Activated CD4-positive, alpha-beta T cell treated with anti-CD3 and anti-CD28 coated beads, Interleukin-2, amount 50 U/mL, for 48 hours (primary cell): ENCODE data around the gene COASY.
"Not testable (repeated sequence)": the region's sequence is repeated elsewhere in the genome, so short reads cannot be mapped to it uniquely, and the experiment has no call there.

Experiments used
- DNase-seq, 2 experiments: peaks; one replicate each; pipeline ENCODE4 v3.0.0-alpha.2; 2020

COASY gene

GRCh38 chr17:42535155-42536047 lies 26.5 kb upstream of the COASY start:
- no peak for DNase-seq

DNA sequence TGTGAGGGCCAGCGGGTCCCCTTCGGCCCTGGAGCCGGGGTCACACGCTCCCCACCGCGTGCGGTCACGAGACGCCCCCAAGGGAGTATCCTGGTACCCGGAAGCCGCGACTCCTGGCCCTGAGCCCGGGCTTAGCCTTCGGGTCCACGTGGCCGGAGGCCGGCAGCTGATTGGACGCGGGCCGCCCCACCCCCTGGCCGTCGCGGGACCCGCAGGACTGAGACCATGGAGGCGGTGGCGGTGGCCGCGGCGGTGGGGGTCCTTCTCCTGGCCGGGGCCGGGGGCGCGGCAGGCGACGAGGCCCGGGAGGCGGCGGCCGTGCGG lies 25.9 kb upstream of the COASY start, which contains the start of gene NAGLU:
Gene NAGLU, plus strand, starts transcription at position 194 of the 324 bp plus-strand sequence. Its CDS starts 32 bp downstream, at position 226.
- DNase-seq = peak; percentile 87 to 91

GRCh38 chr17:42536372-42537155 lies 25.4 kb upstream of the COASY start:
- DNase-seq = peak; percentile 86 to 88

DNA sequence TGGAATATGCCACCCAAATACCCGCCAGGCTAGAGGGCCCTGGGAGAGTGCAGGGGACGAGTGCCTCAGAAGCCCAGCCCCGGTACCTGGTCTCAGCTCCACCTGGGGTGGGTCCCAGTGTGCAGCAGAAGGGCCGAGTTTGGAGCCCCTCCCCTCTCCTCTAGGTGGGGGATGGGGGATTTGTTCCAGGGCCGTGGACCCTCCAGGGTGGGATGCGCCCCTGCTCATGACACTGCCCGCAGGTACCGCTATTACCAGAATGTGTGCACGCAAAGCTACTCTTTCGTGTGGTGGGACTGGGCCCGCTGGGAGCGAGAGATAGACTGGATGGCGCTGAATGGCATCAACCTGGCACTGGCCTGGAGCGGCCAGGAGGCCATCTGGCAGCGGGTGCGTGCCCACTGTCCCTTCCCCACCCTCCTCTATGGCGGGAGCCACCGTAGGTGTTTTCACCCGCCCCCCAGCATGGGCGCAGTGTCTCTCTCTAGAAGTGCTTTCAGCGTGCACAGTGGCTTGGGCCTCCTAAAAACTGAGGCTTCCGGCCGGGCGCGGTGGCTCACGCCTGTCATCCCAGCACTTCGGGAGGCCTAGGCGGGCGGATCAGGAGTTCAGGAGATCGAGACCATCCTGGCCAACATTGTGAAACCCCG lies 24.7 kb upstream of the COASY start:
- DNase-seq = no peak

DNA sequence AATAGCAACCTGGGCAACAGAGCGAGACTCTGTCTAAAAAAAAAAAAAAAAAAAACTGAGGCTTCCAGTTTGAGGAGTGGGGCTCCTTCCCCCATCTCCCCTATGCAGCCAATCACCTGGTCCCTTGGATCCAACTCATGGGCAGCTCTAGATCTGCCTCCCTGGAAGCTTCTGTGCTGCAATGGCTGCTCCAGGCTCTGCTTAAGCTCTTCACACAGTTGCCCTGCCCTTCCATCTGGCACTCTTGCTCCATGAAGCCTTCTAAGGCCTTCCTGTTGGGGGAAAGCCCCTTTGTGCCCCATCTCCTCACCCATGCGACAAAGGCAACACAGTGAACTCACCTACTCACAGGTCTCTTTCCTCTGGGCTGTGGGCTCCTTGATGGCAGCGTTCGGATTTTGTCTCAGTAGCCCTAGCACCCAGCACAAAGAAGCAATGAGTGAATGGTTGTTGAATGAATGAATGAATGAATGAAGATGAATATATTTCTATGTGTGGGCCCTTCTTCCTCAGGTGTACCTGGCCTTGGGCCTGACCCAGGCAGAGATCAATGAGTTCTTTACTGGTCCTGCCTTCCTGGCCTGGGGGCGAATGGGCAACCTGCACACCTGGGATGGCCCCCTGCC lies 24.0 kb upstream of the COASY start:
- DNase-seq = no peak

GRCh38 chr17:42538482-42538881 lies 23.5 kb upstream of the COASY start:
- DNase-seq = no peak

GRCh38 chr17:42540558-42540957 lies 21.4 kb upstream of the COASY start:
- not testable (repeated sequence) for DNase-seq

DNA sequence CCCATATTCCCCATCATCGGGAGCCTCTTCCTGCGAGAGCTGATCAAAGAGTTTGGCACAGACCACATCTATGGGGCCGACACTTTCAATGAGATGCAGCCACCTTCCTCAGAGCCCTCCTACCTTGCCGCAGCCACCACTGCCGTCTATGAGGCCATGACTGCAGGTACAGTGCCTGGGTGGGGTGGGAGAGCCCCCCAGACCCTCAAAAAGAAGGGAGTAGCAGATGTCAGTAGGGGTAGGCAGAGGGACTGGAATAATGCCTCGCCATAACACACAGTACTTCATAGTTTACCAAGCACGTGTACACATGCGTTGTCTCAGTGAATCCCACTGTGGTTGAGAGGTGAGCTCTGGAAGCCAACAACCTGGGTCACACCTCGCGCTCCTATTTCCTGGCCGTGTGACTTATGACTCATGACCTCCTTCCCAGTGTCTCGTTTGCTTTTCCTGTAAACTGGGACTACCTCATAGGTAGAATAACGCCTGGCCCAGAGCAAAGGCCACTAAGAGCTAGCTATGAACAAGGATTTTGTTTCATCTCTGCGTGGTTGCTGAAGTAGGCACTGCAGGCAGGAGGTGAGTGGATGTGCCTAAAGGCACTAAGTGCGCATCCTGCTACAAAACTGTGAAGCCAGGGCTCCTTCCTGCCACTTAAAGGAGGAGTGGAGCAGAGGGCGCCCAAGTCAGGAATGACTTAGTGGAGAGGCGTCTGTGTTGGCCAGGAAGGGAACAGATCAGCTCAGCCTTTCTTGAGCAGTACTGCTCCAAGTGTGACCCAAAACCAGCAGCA lies 20.7 kb upstream of the COASY start:
- DNase-seq = no peak

GRCh38 chr17:42543190-42544079 lies 18.5 kb upstream of the COASY start:
- no peak for DNase-seq

DNA sequence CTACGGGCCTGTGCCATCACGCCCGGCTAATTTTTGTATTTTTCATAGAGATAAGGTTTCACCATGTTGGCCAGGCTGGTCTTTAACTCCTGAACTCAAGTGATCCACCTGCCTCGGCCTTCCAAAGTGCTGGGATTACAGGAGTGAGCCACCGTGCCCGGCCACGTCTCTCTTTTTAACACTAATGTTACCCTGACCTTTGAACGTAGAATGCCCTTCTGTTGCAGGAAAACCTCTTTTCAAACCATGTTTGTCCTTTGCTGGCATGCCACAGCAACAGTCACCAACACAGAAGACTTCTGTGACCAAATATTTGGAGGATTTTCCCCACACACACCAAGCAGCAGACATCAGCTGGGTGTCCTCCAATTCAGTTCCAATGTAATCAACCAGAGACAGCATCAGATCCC lies 17.1 kb upstream of the COASY start:
- no peak for DNase-seq

DNA sequence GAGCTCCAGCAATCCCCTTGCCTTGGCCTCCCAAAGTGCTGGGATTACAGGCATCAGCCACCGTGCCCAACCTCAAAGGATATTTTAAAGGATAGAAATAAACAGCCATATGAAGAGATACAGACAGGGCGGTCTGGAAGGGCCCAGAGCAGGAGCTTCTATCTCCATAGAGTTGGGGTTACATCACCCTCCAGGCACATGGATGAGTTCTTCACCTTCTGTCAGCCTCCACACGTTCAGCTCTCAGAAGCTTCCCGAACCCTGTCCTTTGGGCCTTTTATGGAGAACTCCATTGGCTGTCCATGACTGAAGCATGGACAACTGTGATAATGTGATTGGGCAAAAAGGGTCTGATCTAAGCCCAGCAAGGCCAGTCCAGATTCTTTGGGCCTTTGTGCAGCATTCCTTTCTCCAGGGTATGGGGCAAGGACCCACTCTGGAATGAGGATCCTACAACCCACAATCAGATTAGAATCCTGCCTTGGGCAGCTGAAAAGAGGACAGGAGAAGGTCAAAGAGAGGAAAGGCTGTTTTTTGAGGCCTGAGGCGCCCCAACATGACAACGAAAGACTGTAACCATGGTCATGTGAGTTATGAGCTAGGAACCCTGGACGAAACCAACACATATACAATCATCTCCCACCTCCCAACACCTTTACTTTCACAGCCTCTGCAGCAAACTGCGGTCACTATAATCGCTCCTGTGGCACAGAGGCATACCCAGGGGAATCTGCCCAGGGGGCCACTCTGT lies 16.0 kb upstream of the COASY start:
- not testable (repeated sequence) for DNase-seq

DNA sequence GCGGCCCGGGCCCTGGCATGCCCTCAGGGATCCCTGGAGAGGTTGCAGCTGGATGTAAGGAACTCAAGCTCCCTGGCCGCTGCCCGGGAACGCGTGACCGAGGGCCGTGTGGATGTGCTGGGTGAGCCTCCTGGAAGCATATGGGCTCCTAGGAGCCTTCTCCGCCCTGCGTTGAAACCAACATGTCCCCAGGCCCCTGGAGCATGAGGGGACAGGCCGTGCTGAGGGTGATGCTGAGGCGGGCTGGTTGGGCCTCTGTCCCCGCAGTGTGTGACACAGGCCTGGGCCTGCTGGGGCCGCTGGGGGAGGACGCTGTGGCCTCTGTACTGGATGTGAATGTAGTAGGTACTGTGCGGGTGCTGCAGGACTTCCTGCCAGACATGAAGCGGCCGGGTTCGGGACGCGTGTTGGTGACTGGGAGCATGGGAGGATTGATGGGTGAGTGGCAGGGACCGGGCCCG lies 14.9 kb upstream of the COASY start:
- DNase-seq = no peak

DNA sequence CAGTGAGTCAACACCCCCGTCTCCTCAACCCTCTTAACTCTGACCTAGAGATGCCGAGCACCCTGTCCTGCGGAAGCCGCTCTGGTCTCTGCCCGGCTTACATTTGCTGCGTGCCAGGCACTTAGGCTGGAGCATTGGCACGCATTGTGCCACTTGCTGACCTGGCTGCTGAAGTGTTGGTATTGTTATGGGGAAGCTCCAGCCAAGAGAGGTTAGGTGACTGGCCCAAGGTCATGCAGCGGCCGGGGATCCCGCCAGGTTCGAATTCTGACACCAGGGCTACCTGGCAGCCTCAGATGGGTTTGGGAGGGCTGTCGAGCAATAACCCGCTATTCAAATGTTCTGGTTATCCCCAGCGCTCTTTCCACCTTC lies 14.3 kb upstream of the COASY start:
- DNase-seq = no peak

- peak; percentile 86 to 89 for DNase-seq
Observed at GRCh38 chr17:42548070-42548837, 13.7 kb upstream of the COASY start.

DNA sequence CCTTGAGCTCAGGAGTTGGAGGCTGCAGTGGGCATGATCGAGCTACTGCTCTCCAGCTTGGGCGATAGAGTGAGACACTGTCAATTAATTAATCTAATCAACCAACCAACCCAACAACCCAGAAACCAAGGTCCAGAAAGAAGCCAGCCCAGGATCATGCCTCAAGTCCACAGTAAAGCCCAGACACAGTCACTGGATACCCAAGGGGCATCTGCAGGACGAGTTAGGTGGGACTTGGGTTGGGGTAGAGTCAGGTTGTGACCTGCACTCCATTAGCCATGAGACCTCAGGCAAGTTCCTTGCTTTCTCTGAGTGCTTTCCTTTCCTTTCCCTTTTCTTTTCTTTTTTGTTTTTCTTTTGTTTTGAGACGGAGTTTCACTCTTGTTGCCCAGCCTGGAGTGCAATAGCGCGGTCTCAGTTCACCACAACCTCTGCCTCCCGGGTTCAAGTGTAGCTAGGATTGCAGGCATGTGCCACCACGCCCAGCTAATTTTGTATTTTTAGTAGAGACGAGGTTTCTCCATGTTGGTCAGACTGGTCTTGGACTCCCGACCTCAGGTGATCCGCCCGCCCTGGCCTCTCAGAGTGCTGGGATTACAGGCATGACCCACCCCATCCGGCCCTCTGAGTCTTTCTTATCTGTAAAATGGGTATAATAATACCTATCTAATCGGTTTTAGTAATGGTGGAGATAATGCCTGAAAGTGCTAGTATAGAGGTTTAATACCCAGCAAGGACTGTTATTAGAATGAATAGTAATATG lies 12.8 kb upstream of the COASY start:
- DNase-seq = no peak

GRCh38 chr17:42552736-42553135 lies 9.2 kb upstream of the COASY start, which contains the start of gene HSD17B1:
Gene HSD17B1 (plus strand): TSS chr17:42552923. CDS start chr17:42552934, 11 bp downstream.
- DNase-seq = not testable (repeated sequence)

DNA sequence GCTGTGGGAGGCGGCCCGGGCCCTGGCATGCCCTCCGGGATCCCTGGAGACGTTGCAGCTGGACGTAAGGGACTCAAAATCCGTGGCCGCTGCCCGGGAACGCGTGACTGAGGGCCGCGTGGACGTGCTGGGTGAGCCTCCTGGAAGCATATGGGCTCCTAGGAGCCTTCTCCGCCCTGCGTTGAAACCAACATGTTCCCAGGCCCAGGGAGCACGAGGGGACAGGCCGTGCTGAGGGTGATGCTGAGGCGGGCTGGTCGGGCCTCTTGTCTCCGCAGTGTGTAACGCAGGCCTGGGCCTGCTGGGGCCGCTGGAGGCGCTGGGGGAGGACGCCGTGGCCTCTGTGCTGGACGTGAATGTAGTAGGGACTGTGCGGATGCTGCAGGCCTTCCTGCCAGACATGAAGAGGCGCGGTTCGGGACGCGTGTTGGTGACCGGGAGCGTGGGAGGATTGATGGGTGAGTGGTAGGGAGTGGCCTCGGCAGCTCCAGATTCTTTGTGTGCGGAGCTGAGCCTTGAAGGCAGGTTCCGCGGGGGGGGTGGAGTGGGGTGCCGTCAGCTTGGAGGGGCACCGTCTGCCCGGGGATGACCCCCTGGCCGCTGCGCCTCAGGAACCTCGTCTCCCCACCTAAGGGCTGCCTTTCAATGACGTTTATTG lies 8.7 kb upstream of the COASY start:
- no peak for DNase-seq

DNA sequence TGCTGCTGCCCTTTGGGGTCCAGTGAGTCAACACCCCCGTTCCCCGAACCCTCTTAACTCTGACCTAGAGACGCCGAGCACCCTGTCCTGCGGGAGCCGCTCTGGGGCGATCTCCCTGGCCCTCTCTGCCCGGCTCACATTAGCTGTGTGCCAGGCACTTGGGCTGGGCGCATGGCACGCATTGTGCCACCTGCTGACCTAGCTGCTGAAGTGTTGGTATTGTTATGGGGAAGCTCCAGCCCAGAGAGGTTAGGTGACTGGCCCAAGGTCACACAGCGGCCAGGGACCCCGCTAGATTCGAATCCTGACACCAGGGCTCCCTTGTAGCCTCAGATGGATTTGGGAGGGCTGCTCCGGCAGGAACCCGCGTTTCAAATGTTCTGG lies 8.1 kb upstream of the COASY start:
- peak in 1 of 2 experiments; percentile 32 for DNase-seq
